PC-3 (cell line): Measurements from ENCODE around the gene PGM2L1. TPM values are rescaled to one million over a fixed set of nuclear protein-coding genes. Genes with fewer than 3 reads are reported as not detected.
A peak's percentile ranks its signal among the peaks of the same experiment; 100 is the strongest.

Experiments used
- ATAC-seq: fragments of 200-7000 bp; cut with Tn5 transposase; 2 replicates; pipeline ENCODE4 v1.9.1; 2020; ENCODE audit warnings: mild to moderate bottlenecking, moderate library complexity
- BruUV-seq: library from RNA; stranded (reverse); fragments of 400-500 nt; replicated peaks from 2 replicates; lab custom pipeline; 2021; lab: Mats Ljungman, UMichigan
- CTCF ChIA-PET: fragments of 300-600 bp; sonication (Branson Sonifier 250); formaldehyde crosslinking; loops from one replicate; lab custom pipeline; 2022; ENCODE audit warnings: antibody characterized with exemption; lab: Charles Lee
- POLR2A ChIA-PET: fragments of 300-600 bp; sonication (Branson Sonifier 250); formaldehyde crosslinking; loops from one replicate; lab custom pipeline; 2022; ENCODE audit warnings: antibody characterized with exemption; ENCODE audit not compliant: unreplicated experiment; lab: Charles Lee
- DNase-seq: peaks from one replicate; pipeline ENCODE4 v3.0.0-alpha.2; 2015
- H2AFZ ChIP-seq: fragments of 300-600 bp; sonication (generic); 2 replicates; pipeline ENCODE4 v1.6.0; 2016; ENCODE audit warnings: antibody characterized with exemption, low read length
- H3F3A ChIP-seq: fragments of 300-600 bp; sonication (generic); one replicate; pipeline ENCODE4 v1.6.0; 2017; ENCODE audit warnings: antibody characterized with exemption, low read length, control low read depth, mild to moderate bottlenecking; ENCODE audit not compliant: unreplicated experiment
- H3K27ac ChIP-seq: fragments of 300-600 bp; sonication (generic); 2 replicates; pipeline ENCODE4 v1.5.1; 2016; ENCODE audit warnings: mild to moderate bottlenecking, low read length
- H3K27me3 ChIP-seq: fragments of 300-600 bp; sonication (generic); 2 replicates; pipeline ENCODE4 v1.6.1; 2016; ENCODE audit warnings: low read length, mixed read lengths
- H3K36me3 ChIP-seq: fragments of 300-600 bp; sonication (generic); 2 replicates; pipeline ENCODE4 v1.6.1; 2016; ENCODE audit warnings: low read depth, mixed run types, low read length, mixed read lengths
- H3K4me1 ChIP-seq: fragments of 300-600 bp; sonication (generic); 2 replicates; pipeline ENCODE4 v1.5.1; 2016; ENCODE audit warnings: low read length; ENCODE audit not compliant: insufficient read depth
- H3K4me2 ChIP-seq: fragments of 300-600 bp; sonication (generic); 2 replicates; pipeline ENCODE4 v1.6.0; 2016; ENCODE audit warnings: low read length
- H3K4me3 ChIP-seq: fragments of 300-600 bp; sonication (generic); 2 replicates; pipeline ENCODE4 v1.5.1; 2016; ENCODE audit warnings: mild to moderate bottlenecking, low read length, mixed read lengths
- H3K79me2 ChIP-seq: fragments of 300-600 bp; sonication (generic); 2 replicates; pipeline ENCODE4 v1.6.1; 2017; ENCODE audit warnings: low read length, mixed read lengths
- H3K9ac ChIP-seq: fragments of 300-600 bp; sonication (generic); 2 replicates; pipeline ENCODE4 v1.6.0; 2016; ENCODE audit warnings: mild to moderate bottlenecking, low read length
- H3K9me2 ChIP-seq: fragments of 300-600 bp; sonication (generic); replicated peaks from 2 replicates; pipeline ENCODE4 v1.6.1; 2016; ENCODE audit warnings: mixed run types, low read length, mixed read lengths
- H3K9me3 ChIP-seq: fragments of 300-600 bp; sonication (generic); 2 replicates; pipeline ENCODE4 v1.6.1; 2016; ENCODE audit warnings: low read length, mixed read lengths
- H4K20me1 ChIP-seq: fragments of 300-600 bp; sonication (generic); 2 replicates; pipeline ENCODE4 v1.6.1; 2016; ENCODE audit warnings: low read length, mixed read lengths
- CTCF ChIP-seq: fragments of 300-600 bp; sonication (generic); conservative IDR thresholded peaks from 2 replicates; pipeline ENCODE4 v1.5.1; 2017; ENCODE audit warnings: antibody characterized with exemption, low read depth, mild to moderate bottlenecking, low read length
- EZH2 ChIP-seq: fragments of 300-600 bp; sonication (generic); IDR thresholded peaks from one replicate; pipeline ENCODE4 v1.6.1; 2017; ENCODE audit warnings: antibody characterized with exemption, mild to moderate bottlenecking, low read length; ENCODE audit not compliant: unreplicated experiment
- EZH2phosphoT487 ChIP-seq: fragments of 300-600 bp; sonication (generic); IDR thresholded peaks from 2 replicates; pipeline ENCODE4 v1.6.1; 2018; ENCODE audit warnings: mild to moderate bottlenecking, antibody characterized with exemption, low read length, borderline replicate concordance
- intact Hi-C: fragments of 100-400 bp; cut with micrococcal nuclease; formaldehyde crosslinking; loops from 2 replicates; pipeline ENCODE4 v1.9.0; 2023
- total RNA-seq: library from RNA; depleted of rRNA; stranded (reverse); fragments of >200 nt; gene quantifications from 2 replicates; pipeline ENCODE4 v1.2.3, GENCODE V29; 2014

The PGM2L1 gene
- total RNA-seq, 1 experiment from 2014 or later, result 1.9 TPM

DNA sequence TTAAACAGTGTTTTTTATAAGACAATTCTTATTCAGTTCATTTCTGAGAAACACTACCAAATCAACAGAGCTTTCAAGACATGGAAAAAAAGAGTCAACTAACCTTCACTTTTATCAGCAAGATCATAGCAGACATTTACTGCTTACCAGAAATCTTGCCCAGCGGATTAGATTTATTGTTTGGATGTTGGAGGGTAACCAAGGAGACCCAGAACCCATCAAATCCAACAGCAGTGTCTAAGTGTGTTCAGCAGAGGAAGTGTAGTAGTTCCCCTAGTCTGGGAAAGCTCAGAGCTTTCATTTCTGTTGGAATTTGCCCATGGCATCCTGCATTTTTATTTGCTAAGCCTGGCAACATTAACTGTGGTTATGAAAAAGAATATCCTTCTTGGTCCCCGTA lies 2.4 kb upstream of the PGM2L1 start:
- Histone ChIP-seq H3K4me1 (peaks cover 11% of the 10 kb centered on the region), H3K4me3 (no peak overlapping the region), H2AFZ (no peak overlapping the region), H4K20me1 (no peaks in the 10 kb centered on the region), H3K9me3 (no peaks in the 10 kb centered on the region), H3K27ac (no peak overlapping the region), H3K27me3 (no peaks in the 10 kb centered on the region), H3K79me2 (no peaks in the 10 kb centered on the region), H3K9ac (no peak overlapping the region), H3F3A (no peaks in the 10 kb centered on the region), H3K9me2 (no peaks in the 10 kb centered on the region), H3K36me3 (no peaks in the 10 kb centered on the region), H3K4me2 (no peak overlapping the region)
- ATAC-seq (no peak), DNase-seq (no peak)
- intact Hi-C loops, result no loop called here
- no peak for TF ChIP-seq EZH2phosphoT487
- no peak for TF ChIP-seq EZH2
- no peak for TF ChIP-seq CTCF
- POLR2A ChIA-PET, result no interaction called here
- no TSS peak for BruUV-seq
- CTCF ChIA-PET, result no interaction called here

DNA sequence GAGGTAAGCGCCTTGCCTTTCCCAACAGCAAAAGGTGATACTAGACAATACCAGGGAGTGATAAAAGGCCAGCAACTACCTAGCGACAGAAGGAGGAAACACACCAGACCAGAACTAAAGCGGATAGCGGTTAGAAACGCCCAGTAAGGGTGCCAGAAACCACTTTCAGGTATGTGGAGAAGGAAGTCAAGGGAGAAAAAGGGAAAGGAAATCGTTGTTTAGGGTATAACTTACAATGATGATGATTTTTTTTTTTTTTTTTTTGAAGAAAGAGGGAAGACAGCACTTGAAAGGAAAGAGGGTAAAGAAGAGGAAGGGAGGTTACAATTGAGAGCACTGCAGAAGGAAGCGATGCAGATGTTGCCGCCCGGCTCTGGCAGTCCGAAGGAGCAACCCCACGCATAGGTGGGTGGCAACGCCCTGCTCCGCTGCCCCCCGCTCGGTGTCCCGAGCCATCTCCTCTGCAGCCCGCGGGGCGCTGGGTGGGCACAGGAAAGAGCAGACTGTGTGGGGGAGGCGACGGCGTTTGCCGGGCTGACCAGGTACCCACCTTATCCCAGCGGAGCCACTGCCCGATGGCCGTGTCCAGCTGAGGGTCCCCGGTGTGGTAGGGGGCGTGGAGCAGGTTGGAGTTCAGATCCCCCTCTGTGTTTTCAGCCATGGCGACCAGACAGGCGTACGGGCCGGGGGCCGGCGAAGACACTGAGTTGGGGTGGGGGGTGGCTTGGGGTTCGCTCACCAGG lies 561 bp downstream of the PGM2L1 start:
- Histone ChIP-seq H3K9me3 (no peaks in the 10 kb centered on the region), H3K27ac (no peak overlapping the region), H3K79me2 (no peaks in the 10 kb centered on the region), H3K4me2 (peak overlapping the region; percentile 92), H3K36me3 (no peaks in the 10 kb centered on the region), H3F3A (no peaks in the 10 kb centered on the region), H3K9me2 (no peaks in the 10 kb centered on the region), H3K4me3 (peak overlapping the region; percentile 85), H3K4me1 (peaks cover 11% of the 10 kb centered on the region), H4K20me1 (no peaks in the 10 kb centered on the region), H3K27me3 (no peaks in the 10 kb centered on the region), H2AFZ (peak overlapping the region; percentile 90), H3K9ac (peak overlapping the region; percentile 76)
- POLR2A ChIA-PET, result no interaction called here
- no peak for TF ChIP-seq CTCF
- no peak for TF ChIP-seq EZH2phosphoT487
- no peak for TF ChIP-seq EZH2
- DNase-seq (peak; percentile 77), ATAC-seq (peak; percentile 32)
- TSS peak; percentile 60 for BruUV-seq
- CTCF ChIA-PET, result no interaction called here
- intact Hi-C loops, result loop anchor here (1.0 kb wide), 1 partner anchor 21 kb away; no protein-coding TSS in a partner anchor

- DNase-seq (no peak), ATAC-seq (no peak)
- CTCF ChIA-PET, result no interaction called here
- H3K4me1 ChIP-seq, result peaks cover 9% of the 10 kb centered on the region
- BruUV-seq, result no TSS peak
- no peaks in the 10 kb centered on the region for H3K9me3 ChIP-seq
- H3K9ac ChIP-seq, result no peak overlapping the region
- no peak for TF ChIP-seq EZH2
- TF ChIP-seq CTCF, result no peak
- no peak for TF ChIP-seq EZH2phosphoT487
- no peaks in the 10 kb centered on the region for H3K9me2 ChIP-seq
- intact Hi-C loops, result no loop called here
- no peaks in the 10 kb centered on the region for H3K36me3 ChIP-seq
- no peaks in the 10 kb centered on the region for H3K79me2 ChIP-seq
- no peak overlapping the region for H3K4me3 ChIP-seq
- H3F3A ChIP-seq, result no peaks in the 10 kb centered on the region
- H3K4me2 ChIP-seq, result no peak overlapping the region
- no peaks in the 10 kb centered on the region for H4K20me1 ChIP-seq
- no peaks in the 10 kb centered on the region for H3K27me3 ChIP-seq
- POLR2A ChIA-PET, result no interaction called here
- H2AFZ ChIP-seq, result no peak overlapping the region
- no peak overlapping the region for H3K27ac ChIP-seq
These were observed 6.0 kb downstream of the PGM2L1 start for GRCh38 chr11:74392256-74392655.
